ENCODE results near the gene DNAH6. TPM values are rescaled to one million over a fixed set of nuclear protein-coding genes. Genes with fewer than 3 reads are reported as not detected.

The DNAH6 gene
- total and polyA plus RNA-seq, 2 of the 13 experiments (the other 11 are each of a cell fraction or from before 2014, with no cell fraction given): 0.01 TPM; not detected in 1

GRCh38 chr2:84636080-84636971 is 120.0 kb downstream of the DNAH6 start (continued):
- TF ChIP-seq ATF2 (CRISPR knock-in tag; IDR thresholded peaks at IDR 0.05) (no peak), NFYC (CRISPR knock-in tag; IDR thresholded peaks at IDR 0.05) (no peak), ZNF510 (CRISPR knock-in tag; IDR thresholded peaks at IDR 0.05; ENCODE audit: low read depth) (no peak), HNRNPK (IDR thresholded peaks at IDR 0.05; ENCODE audit: low read depth, low read length, poor library complexity, severe bottlenecking) (no peak), ZNF33A (CRISPR knock-in tag; IDR thresholded peaks at IDR 0.05; ENCODE audit: borderline replicate concordance) (no peak), ZNF710 (CRISPR knock-in tag; IDR thresholded peaks at IDR 0.05; ENCODE audit: borderline replicate concordance) (no peak), E2F2 (CRISPR knock-in tag; IDR thresholded peaks at IDR 0.05; ENCODE audit: borderline replicate concordance) (no peak), MATR3 (CRISPR knock-in tag; IDR thresholded peaks at IDR 0.05) (no peak), HNRNPLL (IDR thresholded peaks at IDR 0.05; ENCODE audit: low read depth, low read length, poor library complexity, severe bottlenecking) (no peak), ATM (IDR thresholded peaks at IDR 0.05; ENCODE audit: borderline replicate concordance) (no peak), CREB1 (IDR thresholded peaks at IDR 0.05) (no peak), CREB1 (CRISPR knock-in tag; IDR thresholded peaks at IDR 0.05) (no peak), ZNF530 (CRISPR knock-in tag; IDR thresholded peaks at IDR 0.05; ENCODE audit: low read depth) (no peak), NFKB2 (CRISPR knock-in tag; IDR thresholded peaks at IDR 0.05; ENCODE audit: borderline replicate concordance) (no peak), GATAD2A (CRISPR knock-in tag; IDR thresholded peaks at IDR 0.05) (no peak), GZF1 (CRISPR knock-in tag; IDR thresholded peaks at IDR 0.05) (no peak), ZSCAN22 (CRISPR knock-in tag; IDR thresholded peaks at IDR 0.05) (no peak)
